Endometrial microvascular endothelial cells (primary cell): ENCODE results near the gene GPN3. TPM values are rescaled to one million over a fixed set of nuclear protein-coding genes. Genes with fewer than 3 reads are reported as not detected.

Experiments
- total RNA-seq: library from RNA; depleted of rRNA; stranded (reverse); fragments of >200 nt; gene quantifications from one replicate; pipeline ENCODE4 v1.2.3, GENCODE V29; 2015; ENCODE audit errors: inconsistent ontology term

GPN3 gene
- total RNA-seq, 1 donor from 2014 or later = 21.1 TPM

Other genes starting within 250 kb of the GPN3 start
- 144 TPM for gene ATP2A2, start 187.0 kb downstream of the GPN3 start, total RNA-seq
- gene ANAPC7, start 64.5 kb downstream of the GPN3 start, total RNA-seq = 73.9 TPM
- gene ARPC3, start 17.9 kb downstream of the GPN3 start, total RNA-seq = 1,067 TPM
- 16.7 TPM for gene FAM216A, start 588 bp upstream of the GPN3 start, total RNA-seq
- 134 TPM for gene VPS29, start 33.9 kb upstream of the GPN3 start, total RNA-seq
- gene RAD9B, start 34.1 kb upstream of the GPN3 start, total RNA-seq = 0.19 TPM
- gene PPTC7, start 115.1 kb upstream of the GPN3 start, total RNA-seq = 11.3 TPM
- gene TCTN1, start 145.9 kb upstream of the GPN3 start, total RNA-seq = 19.3 TPM
- gene HVCN1, start 220.9 kb upstream of the GPN3 start, total RNA-seq = 9.2 TPM